Nephron progenitor cell (in vitro differentiated cells): Measurements from ENCODE around the gene PBX1.

Source experiments
- DNase-seq: peaks from one replicate; pipeline ENCODE4 v3.0.0; 2021
- H3K27ac Mint-ChIP-seq: 2 replicates; pipeline ENCODE4 v1.8.0; 2021; ENCODE audit warnings: mild to moderate bottlenecking, moderate library complexity, mixed read lengths
- H3K27me3 Mint-ChIP-seq: 2 replicates; pipeline ENCODE4 v1.8.0; 2021; ENCODE audit warnings: mild to moderate bottlenecking, low read depth, mixed read lengths; ENCODE audit not compliant: poor library complexity
- H3K36me3 Mint-ChIP-seq: 2 replicates; pipeline ENCODE4 v1.8.0; 2021; ENCODE audit warnings: low read depth, mixed read lengths
- H3K4me1 Mint-ChIP-seq: 2 replicates; pipeline ENCODE4 v1.8.0; 2021; ENCODE audit warnings: mixed read lengths
- H3K4me3 Mint-ChIP-seq: 2 replicates; pipeline ENCODE4 v1.8.0; 2021; ENCODE audit warnings: mild to moderate bottlenecking, moderate library complexity, mixed read lengths
- H3K9me3 Mint-ChIP-seq: 2 replicates; pipeline ENCODE4 v1.8.0; 2021; ENCODE audit warnings: mild to moderate bottlenecking, moderate library complexity, mixed read lengths
- TF ChIP-seq, protein P1 (sequence below): fragments of 200-600 bp; sonication (generic); IDR thresholded peaks from 2 replicates; pipeline ENCODE4 v1.5.0; 2021; ENCODE audit warnings: antibody characterized with exemption

Gene PBX1

DNA sequence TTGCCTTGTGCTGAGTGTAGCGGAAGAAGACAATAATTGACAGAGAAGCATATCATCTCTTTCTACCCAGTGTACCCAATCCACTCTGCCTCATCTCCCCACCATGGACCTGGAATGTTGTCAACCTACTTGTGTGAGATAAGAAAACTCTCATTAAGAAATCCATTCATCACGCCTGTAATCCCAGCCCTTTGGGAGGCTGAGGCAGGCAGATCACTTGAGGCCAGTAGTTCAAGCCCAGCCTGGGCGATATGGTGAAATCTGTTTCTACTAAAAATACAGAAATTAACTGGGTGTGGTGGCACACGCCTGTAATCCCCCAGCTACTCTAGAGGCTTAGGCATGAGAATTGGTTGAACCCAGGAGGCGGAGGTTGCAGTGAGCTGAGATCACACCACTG is 209.6 kb downstream of the PBX1 start:
- peaks cover 66% of the 10 kb centered on the region for H3K4me1 Mint-ChIP-seq
- DNase-seq, result no peak
- H3K36me3 Mint-ChIP-seq, result peaks cover 23% of the 10 kb centered on the region
- no peak overlapping the region for H3K4me3 Mint-ChIP-seq
- TF ChIP-seq, protein P1, sequence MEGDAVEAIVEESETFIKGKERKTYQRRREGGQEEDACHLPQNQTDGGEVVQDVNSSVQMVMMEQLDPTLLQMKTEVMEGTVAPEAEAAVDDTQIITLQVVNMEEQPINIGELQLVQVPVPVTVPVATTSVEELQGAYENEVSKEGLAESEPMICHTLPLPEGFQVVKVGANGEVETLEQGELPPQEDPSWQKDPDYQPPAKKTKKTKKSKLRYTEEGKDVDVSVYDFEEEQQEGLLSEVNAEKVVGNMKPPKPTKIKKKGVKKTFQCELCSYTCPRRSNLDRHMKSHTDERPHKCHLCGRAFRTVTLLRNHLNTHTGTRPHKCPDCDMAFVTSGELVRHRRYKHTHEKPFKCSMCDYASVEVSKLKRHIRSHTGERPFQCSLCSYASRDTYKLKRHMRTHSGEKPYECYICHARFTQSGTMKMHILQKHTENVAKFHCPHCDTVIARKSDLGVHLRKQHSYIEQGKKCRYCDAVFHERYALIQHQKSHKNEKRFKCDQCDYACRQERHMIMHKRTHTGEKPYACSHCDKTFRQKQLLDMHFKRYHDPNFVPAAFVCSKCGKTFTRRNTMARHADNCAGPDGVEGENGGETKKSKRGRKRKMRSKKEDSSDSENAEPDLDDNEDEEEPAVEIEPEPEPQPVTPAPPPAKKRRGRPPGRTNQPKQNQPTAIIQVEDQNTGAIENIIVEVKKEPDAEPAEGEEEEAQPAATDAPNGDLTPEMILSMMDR, result no peak
- no peak overlapping the region for H3K27ac Mint-ChIP-seq
- no peaks in the 10 kb centered on the region for H3K9me3 Mint-ChIP-seq
- peaks cover 2% of the 10 kb centered on the region for H3K27me3 Mint-ChIP-seq

DNA sequence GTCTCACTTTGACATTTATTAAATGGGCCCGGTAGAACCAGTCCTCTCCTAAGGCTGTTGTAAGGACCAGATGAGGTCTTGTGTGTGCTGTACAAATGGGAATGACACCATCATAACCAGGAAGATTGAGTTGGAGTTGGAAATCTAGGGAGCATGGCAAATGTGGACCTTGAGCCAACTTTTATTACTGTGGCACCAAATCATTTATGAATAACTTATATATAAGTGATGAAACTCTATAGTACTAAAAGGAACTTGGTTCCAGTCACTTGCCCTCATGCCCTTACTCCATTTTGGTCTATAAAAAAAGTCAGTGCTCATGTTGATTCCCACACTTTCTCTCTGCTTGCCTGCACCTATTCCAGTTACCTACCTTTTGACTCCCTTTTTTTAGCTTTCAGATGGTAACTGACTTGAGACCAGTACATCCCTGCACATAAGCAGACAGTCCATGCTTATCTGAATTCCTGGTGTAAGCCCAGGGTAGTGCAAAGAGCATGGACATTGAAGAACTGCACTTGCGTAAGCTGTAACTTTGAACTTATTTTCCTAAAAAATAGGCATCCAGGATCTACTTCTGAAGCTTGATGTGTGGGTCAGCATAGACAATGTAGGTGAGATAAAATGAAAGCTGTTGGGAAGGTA is 210.6 kb downstream of the PBX1 start:
- H3K9me3 Mint-ChIP-seq, result no peaks in the 10 kb centered on the region
- H3K27ac Mint-ChIP-seq, result peak overlapping the region; percentile 33
- peaks cover 76% of the 10 kb centered on the region for H3K4me1 Mint-ChIP-seq
- no peak for DNase-seq
- H3K4me3 Mint-ChIP-seq, result no peak overlapping the region
- peaks cover 23% of the 10 kb centered on the region for H3K36me3 Mint-ChIP-seq
- TF ChIP-seq, protein P1, result no peak
- peaks cover 2% of the 10 kb centered on the region for H3K27me3 Mint-ChIP-seq

DNA sequence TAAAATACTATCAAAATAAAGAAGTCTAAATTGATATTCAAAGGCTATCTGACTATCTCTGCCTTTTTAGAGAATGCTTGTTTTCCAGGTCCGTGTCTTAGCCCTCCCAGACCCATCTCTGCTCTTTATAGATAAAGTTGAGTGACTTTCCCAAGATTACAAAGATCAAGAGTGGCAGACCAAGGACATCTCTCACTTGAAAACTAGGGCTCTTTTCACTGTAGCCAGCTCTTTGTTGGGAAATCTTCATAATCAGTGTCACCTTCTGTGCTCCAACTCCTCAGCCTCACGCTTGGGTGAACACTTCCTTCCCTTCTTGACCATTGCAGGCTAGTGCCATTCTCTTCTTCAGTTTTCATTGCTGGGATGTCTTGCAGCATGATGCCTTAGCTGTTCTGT is 211.1 kb downstream of the PBX1 start:
- H3K27ac Mint-ChIP-seq, result peak overlapping the region; percentile 94
- peaks cover 2% of the 10 kb centered on the region for H3K27me3 Mint-ChIP-seq
- H3K4me1 Mint-ChIP-seq, result peaks cover 77% of the 10 kb centered on the region

GRCh38 chr1:164771041-164771618 is 212.1 kb downstream of the PBX1 start:
- Mint-ChIP-seq H3K27me3 (peaks cover 2% of the 10 kb centered on the region), H3K27ac (peak overlapping the region; percentile 94), H3K4me3 (peak overlapping the region; percentile 24), H3K36me3 (peaks cover 23% of the 10 kb centered on the region), H3K4me1 (peaks cover 79% of the 10 kb centered on the region), H3K9me3 (no peaks in the 10 kb centered on the region)
- DNase-seq, result no peak
- TF ChIP-seq, protein P1, result no peak

More for the DNA sequence above, 211.1 kb downstream of the PBX1 start:
- no peak for DNase-seq
- Mint-ChIP-seq H3K9me3 (no peaks in the 10 kb centered on the region), H3K4me3 (no peak overlapping the region), H3K36me3 (peaks cover 23% of the 10 kb centered on the region)
- TF ChIP-seq, protein P1, result no peak

- H3K9me3 Mint-ChIP-seq, result no peaks in the 10 kb centered on the region
- peaks cover 23% of the 10 kb centered on the region for H3K36me3 Mint-ChIP-seq
- peak overlapping the region; percentile 94 for H3K27ac Mint-ChIP-seq
- peak; percentile 45 for DNase-seq
- peak overlapping the region; percentile 24 for H3K4me3 Mint-ChIP-seq
- TF ChIP-seq, protein P1, result no peak
- H3K27me3 Mint-ChIP-seq, result peaks cover 2% of the 10 kb centered on the region
- H3K4me1 Mint-ChIP-seq, result peaks cover 85% of the 10 kb centered on the region
Measured at GRCh38 chr1:164771619-164772361, 212.8 kb downstream of the PBX1 start.
